Spleen (tissue), 11 donors: ENCODE results near the gene A3GALT2. TPM values are rescaled to one million over a fixed set of nuclear protein-coding genes. Genes with fewer than 3 reads are reported as not detected.
A peak's percentile ranks its signal among the peaks of the same experiment; 100 is the strongest.

ENCODE experiments used
- DNase-seq: peaks from one replicate; pipeline ENCODE4 v3.0.0-alpha.2; 2020
- H3K27ac ChIP-seq, 8 donors: fragments of 200-600 bp; sonication (generic) in 7 of 8; 1 replicate in 4 of 8; 2 replicates in 4 of 8; pipeline versions ENCODE4 v1.5.0 to v1.8.0; 2016 to 2021; ENCODE audit warnings: inconsistent platforms in 4 of 8, mild to moderate bottlenecking in 4 of 8, moderate library complexity in 1 of 8
- H3K27me3 ChIP-seq, 7 donors: fragments of 200-600 bp; sonication (generic) in 6 of 7; replicated peaks in 1 of 7; 1 replicate in 4 of 7; 2 replicates in 3 of 7; pipeline versions ENCODE4 v1.5.0 to v1.8.0; 2016 to 2021; ENCODE audit warnings: inconsistent platforms in 3 of 7, mild to moderate bottlenecking in 1 of 7
- H3K36me3 ChIP-seq, 6 donors: fragments of 200-600 bp; sonication (generic) in 5 of 6; 1 replicate in 4 of 6; 2 replicates in 2 of 6; pipeline versions ENCODE4 v1.5.0 to v1.8.0; 2016 to 2021; ENCODE audit warnings: inconsistent platforms in 2 of 6
- H3K4me1 ChIP-seq, 6 donors: fragments of 200-600 bp; sonication (generic) in 5 of 6; 1 replicate in 3 of 6; 2 replicates in 3 of 6; pipeline versions ENCODE4 v1.5.0 to v1.8.0; 2016 to 2021; ENCODE audit warnings: inconsistent platforms in 3 of 6
- H3K4me3 ChIP-seq, 8 donors: fragments of 200-600 bp; sonication (generic) in 7 of 8; 1 replicate in 4 of 8; 2 replicates in 4 of 8; pipeline versions ENCODE4 v1.5.0 to v1.8.0; 2016 to 2021; ENCODE audit warnings: inconsistent platforms in 4 of 8, mild to moderate bottlenecking in 4 of 8, moderate library complexity in 2 of 8
- H3K9me3 ChIP-seq, 8 donors: fragments of 200-600 bp; sonication (generic) in 7 of 8; 1 replicate in 4 of 8; 2 replicates in 4 of 8; pipeline versions ENCODE4 v1.5.0 to v1.8.0; 2016 to 2021; ENCODE audit warnings: inconsistent platforms in 4 of 8
- POLR2A ChIP-seq, 3 donors: fragments of 450-650 bp; IDR thresholded peaks; one replicate each; pipeline ENCODE4 v1.5.1; 2017; ENCODE audit warnings: antibody characterized with exemption in 3 of 3, mild to moderate bottlenecking in 1 of 3
- POLR2AphosphoS5 ChIP-seq, 3 donors: sonication (generic); formaldehyde crosslinking; IDR thresholded peaks; one replicate each; pipeline ENCODE4 v1.5.1; 2017; ENCODE audit warnings: antibody characterized with exemption in 3 of 3
- WGBS, 5 donors: extraction: QIAGEN DNeasy Blood & Tissue Kit in 3 of 5; methylation state at CpG; one replicate each; pipeline versions ENCODE4 v1.1.5 to v1.1.7; 2013 to 2018; 5-methylcytosine and 5-hydroxymethylcytosine counted together
- intact Hi-C: fragments of 100-400 bp; cut with DNase I; formaldehyde crosslinking; loops from one replicate; pipeline ENCODE4 v1.15.0; 2023; ENCODE audit warnings: low total_unique reads
- polyA plus RNA-seq, 3 donors: library from polyadenylated mRNA; stranded (reverse); fragments of 200-250 nt; gene quantifications; one replicate each; pipeline ENCODE4 v1.2.1, GENCODE V29; 2013
- total RNA-seq, 7 donors: library from RNA; depleted of rRNA in 3 of 7; stranded (reverse); fragments of >200 nt in 3 of 7; fragmentation: NEBNext Ultra II Directional in 4 of 7; extraction: Animal tissue kit (Norgen Biotek cat#: 25700) in 4 of 7; gene quantifications; one replicate each; pipeline versions ENCODE4 v1.1.0 to v1.2.1, GENCODE V29; 2016 to 2021
- TF ChIP-seq, protein P1 (sequence below), 11 experiments: fragments of 200-600 bp in 7 of 11; fragments of 450-650 bp in 4 of 11; sonication (generic) in 4 of 11; IDR thresholded peaks in 8 of 11; conservative IDR thresholded peaks in 3 of 11; 1 replicate in 7 of 11; 2 replicates in 4 of 11; pipeline versions ENCODE4 v1.4.0 to v1.8.0; 2016 to 2021; ENCODE audit warnings: antibody characterized with exemption in 11 of 11, inconsistent platforms in 4 of 11, mild to moderate bottlenecking in 1 of 11
- donor health status: healthy with polysubstance abuse.
- donor health status: DM: no; HTN: no; CAD: no; lungs with moderate emphysema.
- donor health status: DM: no; HTN: no; CAD: no.
- donor health status: Bipolar disorder and iron deficiency.
- donor health status: healthy.
- donor health status: DM: no; HTN: no; CAD: no.
- donor health status: DM: yes; HTN: yes; CAD: no.

A3GALT2 gene
- total and polyA plus RNA-seq, 10 donors = 0.10 to 1.6 (median 0.47) TPM; not detected in 7

- Histone ChIP-seq H3K9me3 (no peaks in the 10 kb centered on the region), H3K27me3 (peaks cover 0 to 27% (median 11%) of the 10 kb centered on the region in 7 donors), H3K4me1 (peaks cover 8 to 37% (median 17%) of the 10 kb centered on the region in 6 donors), H3K36me3 (peaks cover 0 to 8% (median 0%) of the 10 kb centered on the region in 6 donors), H3K4me3 (peak overlapping the region in 4 of 8 donors; percentile 25 to 58 (median 30)), H3K27ac (no peak overlapping the region)
- WGBS, 5 donors = 50 to 61% (median 53%) methylated on average over 16 to 20 of the region's 20 CpGs
- intact Hi-C loops = no loop called here
- peak; percentile 41 for DNase-seq
- TF ChIP-seq, protein P1, sequence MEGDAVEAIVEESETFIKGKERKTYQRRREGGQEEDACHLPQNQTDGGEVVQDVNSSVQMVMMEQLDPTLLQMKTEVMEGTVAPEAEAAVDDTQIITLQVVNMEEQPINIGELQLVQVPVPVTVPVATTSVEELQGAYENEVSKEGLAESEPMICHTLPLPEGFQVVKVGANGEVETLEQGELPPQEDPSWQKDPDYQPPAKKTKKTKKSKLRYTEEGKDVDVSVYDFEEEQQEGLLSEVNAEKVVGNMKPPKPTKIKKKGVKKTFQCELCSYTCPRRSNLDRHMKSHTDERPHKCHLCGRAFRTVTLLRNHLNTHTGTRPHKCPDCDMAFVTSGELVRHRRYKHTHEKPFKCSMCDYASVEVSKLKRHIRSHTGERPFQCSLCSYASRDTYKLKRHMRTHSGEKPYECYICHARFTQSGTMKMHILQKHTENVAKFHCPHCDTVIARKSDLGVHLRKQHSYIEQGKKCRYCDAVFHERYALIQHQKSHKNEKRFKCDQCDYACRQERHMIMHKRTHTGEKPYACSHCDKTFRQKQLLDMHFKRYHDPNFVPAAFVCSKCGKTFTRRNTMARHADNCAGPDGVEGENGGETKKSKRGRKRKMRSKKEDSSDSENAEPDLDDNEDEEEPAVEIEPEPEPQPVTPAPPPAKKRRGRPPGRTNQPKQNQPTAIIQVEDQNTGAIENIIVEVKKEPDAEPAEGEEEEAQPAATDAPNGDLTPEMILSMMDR (IDR thresholded peaks at IDR 0.05 in 8 of 11, conservative IDR thresholded peaks at IDR 0.05 in 3 of 11) = no peak
- TF ChIP-seq POLR2AphosphoS5 (IDR thresholded peaks at IDR 0.05) (no peak), POLR2A (IDR thresholded peaks at IDR 0.05) (no peak)
Measured at GRCh38 chr1:33305816-33306652, 14.9 kb downstream of the A3GALT2 start.

DNA sequence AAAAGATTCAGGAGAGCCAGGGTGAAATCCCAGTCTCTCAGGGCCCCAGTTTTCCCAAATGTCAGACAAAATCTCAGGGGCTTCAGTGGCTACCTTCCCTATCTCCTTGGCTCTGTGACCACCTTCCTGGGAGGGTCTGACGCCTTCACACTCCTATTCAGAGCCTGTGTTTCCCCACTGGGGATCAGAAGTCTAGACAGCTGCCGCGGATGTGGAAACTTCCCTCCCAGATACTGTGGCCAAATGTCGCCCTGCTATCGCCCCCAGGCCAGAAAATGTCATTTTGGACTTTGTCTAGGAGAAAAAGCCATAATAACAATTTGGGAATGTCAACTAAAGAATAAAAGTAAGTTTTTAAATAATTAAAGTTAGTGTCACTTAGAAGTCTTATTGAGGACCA, 15.9 kb downstream of the A3GALT2 start:
- no peak overlapping the region for H3K27ac ChIP-seq
- H3K36me3 ChIP-seq = peaks cover 0 to 9% (median 0%) of the 10 kb centered on the region in 6 donors
- no peaks in the 10 kb centered on the region for H3K9me3 ChIP-seq
- peaks cover 8 to 47% (median 19%) of the 10 kb centered on the region in 6 donors for H3K4me1 ChIP-seq
- intact Hi-C loops = no loop called here
- no peak for TF ChIP-seq POLR2AphosphoS5 (IDR thresholded peaks at IDR 0.05)
- TF ChIP-seq POLR2A (IDR thresholded peaks at IDR 0.05) = no peak
- TF ChIP-seq, protein P1 (IDR thresholded peaks at IDR 0.05 in 8 of 11, conservative IDR thresholded peaks at IDR 0.05 in 3 of 11) = no peak
- DNase-seq = peak; percentile 34
- H3K27me3 ChIP-seq = peaks cover 0 to 27% (median 11%) of the 10 kb centered on the region in 7 donors
- no peak overlapping the region for H3K4me3 ChIP-seq
- 71 to 97% (median 85%) methylated on average over 5 of the region's 5 CpGs for WGBS, 5 donors

DNA sequence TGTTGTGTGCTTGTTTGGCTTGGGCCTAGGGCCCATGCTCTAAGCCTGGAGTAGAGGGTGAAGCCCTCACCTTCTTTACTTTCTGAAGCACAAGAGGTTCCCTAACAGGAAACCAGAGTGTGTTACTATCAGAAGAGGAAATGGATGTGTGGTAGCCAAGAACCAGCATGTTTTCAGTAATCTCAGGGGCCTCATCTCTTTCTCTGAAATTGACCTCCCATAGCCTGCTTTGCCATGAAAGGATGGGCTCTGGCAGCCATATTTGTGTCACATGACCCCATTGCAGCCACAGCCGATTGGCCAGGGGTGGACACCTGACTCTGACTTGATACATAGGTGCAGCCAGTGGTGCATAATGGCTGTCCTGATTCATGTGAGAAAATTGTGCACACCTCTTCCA, 18.6 kb downstream of the A3GALT2 start:
- Histone ChIP-seq H3K36me3 (peaks cover 0 to 36% (median 11%) of the 10 kb centered on the region in 6 donors), H3K4me3 (no peak overlapping the region), H3K27me3 (peaks cover 0 to 21% (median 11%) of the 10 kb centered on the region in 7 donors), H3K27ac (peak overlapping the region in 6 of 8 donors; percentile 17 to 72 (median 52)), H3K4me1 (peaks cover 8 to 64% (median 29%) of the 10 kb centered on the region in 6 donors), H3K9me3 (no peaks in the 10 kb centered on the region)
- intact Hi-C loops = no loop called here
- DNase-seq = peak; percentile 56
- no peak for TF ChIP-seq POLR2A (IDR thresholded peaks at IDR 0.05)
- no peak for TF ChIP-seq POLR2AphosphoS5 (IDR thresholded peaks at IDR 0.05)
- TF ChIP-seq, protein P1 (IDR thresholded peaks at IDR 0.05 in 8 of 11, conservative IDR thresholded peaks at IDR 0.05 in 3 of 11) = no peak
- WGBS, 5 donors = 86 to 100% (median 96%) methylated on average over 1 of the region's 1 CpG; no CpG with 5 or more reads in 1 of the 5 donors
